ELR (cell line): Measurements from ENCODE around the gene ALOX15B.

ENCODE experiments used
- DNase-seq: peaks from one replicate; pipeline ENCODE4 v3.0.0-alpha.2; 2015; ENCODE audit warnings: low read depth

The ALOX15B gene

DNA sequence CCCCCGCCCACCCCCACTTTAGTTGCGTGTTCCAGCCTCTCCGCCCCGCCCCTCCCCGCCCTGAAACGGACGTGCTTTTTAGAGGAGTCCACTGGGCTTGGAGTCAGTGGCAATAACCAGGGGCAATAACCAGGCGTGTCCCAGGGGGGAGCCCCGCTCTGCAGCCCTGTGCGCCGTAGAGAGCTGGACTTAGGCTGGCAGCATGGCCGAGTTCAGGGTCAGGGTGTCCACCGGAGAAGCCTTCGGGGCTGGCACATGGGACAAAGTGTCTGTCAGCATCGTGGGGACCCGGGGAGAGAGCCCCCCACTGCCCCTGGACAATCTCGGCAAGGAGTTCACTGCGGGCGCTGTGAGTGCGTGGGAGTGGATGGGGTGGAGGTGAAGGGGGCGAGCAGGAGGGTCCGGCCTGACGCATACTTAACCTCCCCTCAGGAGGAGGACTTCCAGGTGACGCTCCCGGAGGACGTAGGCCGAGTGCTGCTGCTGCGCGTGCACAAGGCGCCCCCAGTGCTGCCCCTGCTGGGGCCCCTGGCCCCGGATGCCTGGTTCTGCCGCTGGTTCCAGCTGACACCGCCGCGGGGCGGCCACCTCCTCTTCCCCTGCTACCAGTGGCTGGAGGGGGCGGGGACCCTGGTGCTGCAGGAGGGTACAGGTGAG is at the start of gene ALOX15B:
Gene ALOX15B, plus strand, starts transcription at position 106 of the 657 bp plus-strand sequence. Its CDS starts 97 bp downstream, at position 203.
- DNase-seq: no peak

DNA sequence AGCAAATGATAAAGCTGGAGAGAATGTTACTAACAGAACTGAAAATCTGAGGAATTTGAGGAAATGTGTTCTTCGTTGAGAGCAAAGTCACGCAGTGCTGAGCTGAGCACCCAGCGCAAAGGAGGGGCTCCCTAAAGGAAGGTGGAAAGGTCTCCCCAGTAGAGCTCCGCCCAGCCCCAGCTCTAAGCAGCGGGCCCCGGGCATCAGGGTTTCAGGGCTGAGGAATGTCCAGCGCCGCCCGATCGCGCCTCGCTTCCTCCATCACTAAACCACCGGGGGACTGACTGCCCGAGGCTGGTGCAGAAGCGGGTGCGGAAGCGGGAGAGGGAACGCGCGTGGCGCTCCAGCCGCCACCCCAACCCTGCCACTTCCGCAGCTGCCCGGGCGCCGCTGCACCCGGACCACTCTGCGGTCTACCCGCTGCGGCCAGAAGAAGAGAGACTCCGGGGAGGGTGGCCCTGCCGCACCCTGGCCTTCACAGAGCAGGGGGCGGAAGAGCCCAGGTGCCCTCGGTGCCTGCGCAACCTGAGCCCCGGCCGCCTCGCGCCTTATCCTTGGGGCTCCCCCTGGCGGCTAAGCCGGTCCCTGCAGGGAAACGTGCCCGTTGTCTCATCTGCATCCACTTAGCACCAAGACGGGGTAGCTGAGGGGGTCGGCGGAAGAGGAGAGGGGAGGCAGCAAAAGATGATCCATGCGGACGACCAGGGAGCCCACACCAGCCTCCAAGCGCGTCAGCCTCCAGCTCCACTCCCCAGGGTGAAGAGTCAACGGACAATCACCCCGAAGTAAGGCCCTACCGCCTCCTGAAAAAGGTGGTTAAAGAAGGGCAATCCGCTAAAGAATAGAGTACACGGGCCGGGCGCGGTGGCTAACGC is 48.8 kb upstream of the ALOX15B start:
- peak; percentile 74 for DNase-seq

GRCh38 chr17:7992516-7992915 is 46.3 kb upstream of the ALOX15B start:
- peak; percentile 70 for DNase-seq

DNA sequence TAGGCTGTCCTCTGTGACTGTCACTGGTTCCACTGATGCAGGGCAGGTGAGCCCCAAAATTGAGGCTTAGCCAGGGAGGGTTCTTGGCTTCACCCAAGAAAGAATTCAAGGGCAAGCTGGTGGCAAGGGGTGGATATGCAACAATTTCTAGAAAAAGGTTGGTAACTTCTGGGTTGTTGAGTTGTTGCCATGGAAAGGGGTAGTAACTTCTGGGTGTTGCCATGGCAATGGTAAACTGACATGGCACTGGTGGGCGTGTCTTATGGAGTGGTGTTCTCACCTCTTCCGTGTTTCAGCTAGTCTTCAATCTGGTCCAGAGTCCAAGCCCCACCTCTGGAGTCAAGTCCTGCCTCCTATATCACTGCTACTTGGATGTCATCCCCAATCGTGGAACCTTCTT is 45.9 kb upstream of the ALOX15B start:
- DNase-seq: no peak

DNA sequence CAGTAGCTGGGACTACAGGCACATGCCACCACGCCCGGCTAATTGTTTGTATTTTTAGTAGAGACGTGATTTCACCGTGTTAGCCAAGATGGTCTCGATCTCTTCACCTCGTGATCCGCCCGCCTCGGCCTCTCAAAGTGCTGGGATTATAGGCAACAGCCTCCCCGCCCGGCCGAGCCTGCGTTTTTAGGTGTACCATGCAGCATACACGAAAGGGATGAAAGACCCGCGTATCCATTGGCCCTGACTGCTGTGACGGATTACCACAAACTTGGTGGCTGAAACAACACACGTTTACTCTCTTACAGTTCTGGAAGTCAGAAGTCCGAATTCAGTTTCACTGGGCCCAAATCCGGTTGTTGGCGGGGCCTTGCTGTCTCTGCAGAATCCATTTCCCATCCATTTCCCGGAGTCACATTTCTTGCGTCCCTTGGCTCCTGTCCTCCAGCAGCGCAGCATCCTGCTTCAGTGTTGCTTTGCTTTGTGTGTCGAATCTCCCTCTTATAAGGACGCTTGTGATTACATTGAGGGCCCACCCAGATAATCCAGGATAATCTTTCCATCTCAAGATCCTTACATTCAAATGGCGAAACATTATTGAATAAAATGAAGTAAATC is 44.8 kb upstream of the ALOX15B start:
- DNase-seq: no peak

GRCh38 chr17:7995724-7996123 is 43.1 kb upstream of the ALOX15B start:
- no peak for DNase-seq

DNA sequence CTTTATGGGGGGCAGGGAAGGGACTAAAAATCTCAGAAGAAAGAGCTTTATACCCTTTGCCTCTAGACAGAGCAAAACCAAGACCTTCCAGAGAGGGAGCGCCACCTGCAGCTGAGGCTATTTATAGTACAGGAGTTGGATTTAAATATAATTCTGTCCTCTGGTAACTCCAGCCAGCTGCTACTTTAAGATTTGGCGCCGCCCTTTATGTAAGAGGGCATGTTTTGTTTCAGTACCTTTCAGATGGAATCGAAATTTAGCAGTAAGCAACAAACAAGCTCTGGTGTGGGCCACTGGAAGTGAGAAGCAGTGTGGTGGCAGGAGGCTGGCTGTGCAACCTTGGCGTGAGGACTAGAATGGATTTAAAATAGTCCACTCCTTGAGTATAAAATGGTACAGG is 41.7 kb upstream of the ALOX15B start:
- DNase-seq: peak; percentile 55

DNA sequence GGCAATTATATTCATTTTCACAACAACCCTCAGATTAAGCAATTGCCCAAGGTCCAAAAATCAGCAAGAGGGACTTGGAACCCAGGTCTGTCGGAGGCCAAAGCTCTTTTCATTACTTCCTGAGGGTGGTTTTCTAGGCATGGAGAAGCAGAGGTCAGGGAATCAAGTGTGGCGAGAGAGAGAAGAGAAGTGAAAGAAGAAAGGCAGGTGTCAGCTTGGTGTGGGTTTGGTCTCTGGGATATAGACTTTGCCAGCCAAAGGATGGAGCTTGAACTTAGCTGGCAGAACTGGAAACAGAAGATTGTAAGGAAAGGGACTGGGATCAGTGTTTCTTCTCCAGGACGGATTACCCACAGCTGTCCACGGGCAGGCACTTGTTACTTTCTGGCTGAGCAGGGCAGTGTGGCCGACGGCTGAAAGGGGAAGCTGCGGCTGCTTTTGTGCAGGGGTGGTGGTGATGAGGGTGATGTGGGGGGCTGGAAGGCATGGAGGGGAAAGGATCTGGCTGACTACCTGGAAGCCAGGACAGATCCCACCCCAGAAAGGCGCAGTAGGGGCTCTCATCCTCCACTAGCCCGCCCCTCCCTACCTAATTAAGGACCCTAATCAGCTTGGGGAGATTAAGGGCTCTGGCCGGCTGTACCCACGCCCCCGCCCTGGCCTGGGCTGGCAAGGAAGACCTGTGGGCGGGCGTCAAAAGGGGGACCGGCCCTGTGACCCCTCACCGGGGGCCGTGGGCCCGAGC is 36.7 kb upstream of the ALOX15B start, which contains the start of gene GUCY2D:
Gene GUCY2D, plus strand, starts transcription at position 640 of the 745 bp plus-strand sequence. CDS start 433 bp downstream, outside the sequence.
- DNase-seq: no peak

GRCh38 chr17:8002721-8003593 is 35.9 kb upstream of the ALOX15B start:
- DNase-seq: no peak

GRCh38 chr17:8003594-8004181 is 35.2 kb upstream of the ALOX15B start:
- DNase-seq: no peak

DNA sequence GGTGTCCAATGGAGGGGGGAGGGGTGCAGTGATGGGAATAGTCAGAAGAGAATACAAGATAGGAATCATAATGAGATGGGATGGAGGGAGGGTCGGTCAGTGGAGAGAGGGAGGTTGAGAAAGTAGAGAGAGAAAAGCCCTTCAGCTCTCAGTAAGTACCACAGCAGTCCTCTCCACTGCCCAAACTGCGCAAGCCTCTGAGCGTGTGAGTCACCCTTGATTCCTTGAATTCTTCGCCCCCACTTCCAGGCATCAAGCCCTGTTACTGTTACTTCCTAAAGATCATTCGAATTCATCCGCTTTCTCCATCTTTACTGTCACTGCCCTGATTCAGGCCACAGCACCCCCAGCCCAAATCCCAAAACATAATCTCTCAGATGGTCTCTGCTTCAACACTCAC is 34.0 kb upstream of the ALOX15B start:
- DNase-seq: peak; percentile 86

GRCh38 chr17:8005357-8005756 is 33.5 kb upstream of the ALOX15B start:
- DNase-seq: peak; percentile 72

DNA sequence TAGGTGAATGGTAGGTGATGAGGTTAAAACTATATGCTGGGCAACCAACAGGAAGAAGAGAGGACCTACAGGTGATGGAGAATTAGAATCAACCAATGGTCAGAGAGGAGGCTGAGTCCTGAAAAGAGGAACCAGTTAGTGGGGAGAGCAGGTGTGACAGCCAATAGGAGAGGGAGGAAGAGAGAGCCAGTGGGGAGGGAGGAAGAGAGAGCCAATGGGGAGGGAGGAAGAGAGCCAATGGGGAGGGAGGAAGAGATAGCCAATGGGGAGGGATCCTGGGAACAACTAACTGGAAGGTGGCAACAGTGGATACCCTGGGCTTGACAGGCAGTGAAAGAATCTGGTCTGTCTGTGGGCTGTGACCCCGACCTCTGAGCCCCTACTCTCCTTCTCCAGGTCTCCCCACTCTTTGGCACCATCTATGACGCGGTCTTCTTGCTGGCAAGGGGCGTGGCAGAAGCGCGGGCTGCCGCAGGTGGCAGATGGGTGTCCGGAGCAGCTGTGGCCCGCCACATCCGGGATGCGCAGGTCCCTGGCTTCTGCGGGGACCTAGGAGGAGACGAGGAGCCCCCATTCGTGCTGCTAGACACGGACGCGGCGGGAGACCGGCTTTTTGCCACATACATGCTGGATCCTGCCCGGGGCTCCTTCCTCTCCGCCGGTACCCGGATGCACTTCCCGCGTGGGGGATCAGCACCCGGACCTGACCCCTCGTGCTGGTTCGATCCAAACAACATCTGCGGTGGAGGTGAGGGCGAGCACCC is 32.7 kb upstream of the ALOX15B start:
- DNase-seq: no peak

DNA sequence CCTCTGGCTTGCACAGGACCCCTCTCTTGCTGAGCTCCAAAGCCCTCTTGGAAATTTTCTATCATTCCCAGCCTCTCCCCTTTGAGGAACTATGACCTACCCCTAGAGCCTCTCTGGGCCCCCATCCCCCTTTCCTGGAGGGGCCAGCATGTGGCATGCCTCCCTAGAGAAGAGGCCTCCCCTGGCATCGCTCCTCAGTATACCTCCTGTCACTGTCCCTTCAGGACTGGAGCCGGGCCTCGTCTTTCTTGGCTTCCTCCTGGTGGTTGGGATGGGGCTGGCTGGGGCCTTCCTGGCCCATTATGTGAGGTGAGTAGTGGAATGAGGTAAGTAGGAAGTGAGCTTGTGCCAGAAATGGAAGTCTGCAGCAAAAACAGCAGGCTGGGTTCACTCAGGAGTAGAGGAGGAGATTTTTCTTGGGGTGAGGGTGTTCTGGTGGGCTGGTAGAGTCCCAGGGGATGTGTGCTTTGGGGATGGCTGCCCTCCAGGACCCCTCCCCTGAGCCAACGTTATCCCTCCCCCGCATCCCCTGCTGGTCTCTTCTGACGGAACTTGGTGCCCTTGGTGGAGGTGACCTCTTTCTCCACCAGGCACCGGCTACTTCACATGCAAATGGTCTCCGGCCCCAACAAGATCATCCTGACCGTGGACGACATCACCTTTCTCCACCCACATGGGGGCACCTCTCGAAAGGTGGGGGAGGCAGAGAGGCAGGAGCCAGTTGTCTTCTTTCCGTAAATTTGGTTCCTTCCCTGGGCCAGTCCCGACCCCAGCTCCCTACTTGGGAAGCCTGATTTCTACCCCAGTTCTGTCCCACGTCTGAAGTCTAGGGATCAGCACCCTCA is 31.8 kb upstream of the ALOX15B start:
- DNase-seq: no peak

DNA sequence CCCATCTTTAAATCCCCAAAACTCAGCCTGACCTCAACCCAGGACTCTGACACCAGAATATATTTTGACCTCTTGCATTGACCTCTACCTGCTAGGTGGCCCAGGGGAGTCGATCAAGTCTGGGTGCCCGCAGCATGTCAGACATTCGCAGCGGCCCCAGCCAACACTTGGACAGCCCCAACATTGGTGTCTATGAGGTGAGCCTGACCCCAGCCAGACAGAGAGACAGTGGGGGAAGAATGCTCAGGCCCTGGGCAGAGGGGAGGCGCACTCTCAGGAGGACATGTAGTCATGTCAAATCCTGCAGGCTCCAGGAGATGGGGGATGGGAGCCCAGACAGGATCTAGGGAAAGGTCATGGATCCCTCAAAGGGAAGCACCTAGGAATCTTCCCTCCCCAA is 31.0 kb upstream of the ALOX15B start:
- DNase-seq: no peak

- DNase-seq: no peak
Observed at GRCh38 chr17:8012045-8012580, 26.7 kb upstream of the ALOX15B start.

DNA sequence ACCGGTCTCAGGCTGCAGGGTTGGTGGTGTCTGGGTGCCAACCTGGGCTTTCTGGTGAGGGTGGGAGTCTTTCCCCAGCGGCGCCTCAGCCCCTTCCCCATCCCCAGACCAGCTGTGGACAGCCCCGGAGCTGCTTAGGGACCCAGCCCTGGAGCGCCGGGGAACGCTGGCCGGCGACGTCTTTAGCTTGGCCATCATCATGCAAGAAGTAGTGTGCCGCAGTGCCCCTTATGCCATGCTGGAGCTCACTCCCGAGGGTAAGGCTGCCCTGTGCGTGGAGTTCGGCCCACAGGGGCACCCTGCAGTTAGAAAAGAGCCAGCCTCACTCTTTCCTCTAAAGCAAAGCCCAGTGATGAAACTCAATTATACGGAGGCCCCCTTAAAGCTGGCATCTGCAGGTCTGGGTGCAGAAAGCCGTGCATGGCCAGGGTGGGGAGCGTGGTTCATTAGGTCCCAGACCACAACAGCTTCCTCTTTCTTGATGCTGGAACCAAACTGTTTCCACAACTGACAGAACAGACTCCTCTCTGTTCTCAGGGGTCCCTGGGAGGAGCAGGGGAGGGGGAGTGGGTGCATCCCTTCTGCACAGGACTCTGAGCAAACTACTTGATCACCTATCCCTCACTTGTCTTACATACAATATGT is 25.7 kb upstream of the ALOX15B start:
- DNase-seq: no peak
